ENCODE results near the gene RNF112. TPM values are rescaled to one million over a fixed set of nuclear protein-coding genes. Genes with fewer than 3 reads are reported as not detected.

The RNF112 gene
- total and polyA plus RNA-seq, 2 of the 13 experiments (the other 11 are each of a cell fraction or from before 2014, with no cell fraction given): 0.05 TPM; not detected in 1

DNA sequence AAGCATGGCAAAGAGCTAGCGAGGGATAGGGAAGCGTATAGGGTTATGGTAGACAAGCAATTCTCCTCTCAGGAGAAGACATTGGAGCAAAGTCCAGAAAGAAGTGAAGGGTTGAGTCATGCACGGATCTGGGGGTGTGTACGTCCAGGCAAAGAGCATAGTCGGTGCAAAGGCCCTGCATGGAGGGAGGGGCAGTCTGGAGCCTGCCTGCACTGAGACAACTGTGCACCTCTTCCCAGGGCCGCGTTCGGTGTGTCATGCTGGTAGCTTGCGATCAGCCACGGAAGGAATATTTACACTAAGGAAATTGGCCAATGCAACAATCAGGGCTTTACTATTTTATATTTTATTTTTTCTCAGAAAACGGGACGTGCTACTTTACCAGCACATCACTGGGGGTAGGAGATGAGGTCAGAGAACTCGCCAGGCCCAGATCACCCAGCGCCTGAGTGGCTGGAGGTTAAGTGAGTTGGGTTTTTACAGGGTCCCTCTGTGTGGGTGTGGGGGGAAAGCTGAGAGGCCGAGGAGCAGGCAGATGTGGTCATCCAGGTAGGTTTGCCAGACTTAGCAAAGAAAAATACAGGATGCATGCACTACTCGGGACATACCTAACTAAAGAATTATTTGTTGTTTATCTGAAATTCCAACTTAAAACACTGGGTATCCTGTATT is 41.8 kb upstream of the RNF112 start:
- intact Hi-C loops (cut with micrococcal nuclease; ENCODE audit: unreplicated experiment): no loop called here
- H3K4me3 ChIP-seq (replicated peaks in 1 of 3; ENCODE audit: insufficient read depth in 1 of 3, low read depth in 2 of 3, low read length in 3 of 3): no peak overlapping the region
- in situ Hi-C loops (cut with HindIII; ENCODE audit: extremely low pct_ligation_motif_present, low pct_unique_long_range_greater_than_20kb): loop anchor here (10.0 kb wide), 1 partner anchor 396 kb away; no protein-coding TSS in a partner anchor
- ATAC-seq: peak; percentile 60
- H3K79me2 ChIP-seq (ENCODE audit: insufficient read depth, low read length): no peaks in the 10 kb centered on the region
- POLR2A ChIA-PET: interaction anchor here (2.0 to 2.7 kb wide), 2 partner anchors 9 to 31 kb away, joined by 8 to 29 read pairs; partner anchors contain the start of gene MAPK7
- no peaks in the 10 kb centered on the region for H3K27me3 ChIP-seq (ENCODE audit: control insufficient read depth in 1 of 2, insufficient read depth in 2 of 2, low read length in 2 of 2)
- peak; percentile 43 for DNase-seq (ENCODE audit: low spot score)
- H3K27ac ChIP-seq (ENCODE audit: extremely low read length, insufficient read depth, low read length): peak overlapping the region; percentile 6
- H3K4me2 ChIP-seq (ENCODE audit: low read depth, low read length): peak overlapping the region; percentile 60
- no peak overlapping the region for H2AFZ ChIP-seq (ENCODE audit: low read length)
- no peaks in the 10 kb centered on the region for H4K20me1 ChIP-seq (ENCODE audit: insufficient read depth, low read length)
- WGBS (ENCODE audit: low lambda C conversion rate): 34% methylated on average over 15 of the region's 16 CpGs
- FAIRE-seq: peak; percentile 80
- no peaks in the 10 kb centered on the region for H3K9me3 ChIP-seq (ENCODE audit: low read length)
- H3K4me1 ChIP-seq (ENCODE audit: insufficient read depth, low read length): peaks cover 61% of the 10 kb centered on the region
- no peak overlapping the region for H3K9ac ChIP-seq (ENCODE audit: insufficient read depth, low read depth, low read length)
- H3K36me3 ChIP-seq (replicated peaks in 1 of 2; ENCODE audit: control insufficient read depth in 1 of 2, insufficient read depth in 2 of 2, low read length in 2 of 2): no peaks in the 10 kb centered on the region; a peak in 1 of 5 replicates
- BruUV-seq (replicated peaks): no TSS peak
- CTCF ChIA-PET (ENCODE audit: low intra/inter-chr PET ratio, low total read pairs): no interaction called here
- TF ChIP-seq DPF2 (CRISPR knock-in tag; IDR thresholded peaks at IDR 0.05; ENCODE audit: borderline replicate concordance, low read depth): 0 out of 2 replicates have a peak, but pooled peaks have one; percentile 21
- TF ChIP-seq XBP1 (CRISPR knock-in tag; IDR thresholded peaks at IDR 0.05): no peak
- TF ChIP-seq, protein P1, sequence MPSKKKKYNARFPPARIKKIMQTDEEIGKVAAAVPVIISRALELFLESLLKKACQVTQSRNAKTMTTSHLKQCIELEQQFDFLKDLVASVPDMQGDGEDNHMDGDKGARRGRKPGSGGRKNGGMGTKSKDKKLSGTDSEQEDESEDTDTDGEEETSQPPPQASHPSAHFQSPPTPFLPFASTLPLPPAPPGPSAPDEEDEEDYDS (CRISPR knock-in tag; IDR thresholded peaks at IDR 0.05): no peak
- no peak for TF ChIP-seq PITX1 (CRISPR knock-in tag; IDR thresholded peaks at IDR 0.05)
- TF ChIP-seq, protein P2, sequence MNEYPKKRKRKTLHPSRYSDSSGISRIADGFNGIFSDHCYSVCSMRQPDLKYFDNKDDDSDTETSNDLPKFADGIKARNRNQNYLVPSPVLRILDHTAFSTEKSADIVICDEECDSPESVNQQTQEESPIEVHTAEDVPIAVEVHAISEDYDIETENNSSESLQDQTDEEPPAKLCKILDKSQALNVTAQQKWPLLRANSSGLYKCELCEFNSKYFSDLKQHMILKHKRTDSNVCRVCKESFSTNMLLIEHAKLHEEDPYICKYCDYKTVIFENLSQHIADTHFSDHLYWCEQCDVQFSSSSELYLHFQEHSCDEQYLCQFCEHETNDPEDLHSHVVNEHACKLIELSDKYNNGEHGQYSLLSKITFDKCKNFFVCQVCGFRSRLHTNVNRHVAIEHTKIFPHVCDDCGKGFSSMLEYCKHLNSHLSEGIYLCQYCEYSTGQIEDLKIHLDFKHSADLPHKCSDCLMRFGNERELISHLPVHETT (CRISPR knock-in tag; conservative IDR thresholded peaks at IDR 0.05): no peak
- TF ChIP-seq CHD4 (IDR thresholded peaks at IDR 0.05; ENCODE audit: borderline replicate concordance, low read length): no peak
- TF ChIP-seq SMYD3 (CRISPR knock-in tag; IDR thresholded peaks at IDR 0.05): no peak
- TF ChIP-seq, protein P3, sequence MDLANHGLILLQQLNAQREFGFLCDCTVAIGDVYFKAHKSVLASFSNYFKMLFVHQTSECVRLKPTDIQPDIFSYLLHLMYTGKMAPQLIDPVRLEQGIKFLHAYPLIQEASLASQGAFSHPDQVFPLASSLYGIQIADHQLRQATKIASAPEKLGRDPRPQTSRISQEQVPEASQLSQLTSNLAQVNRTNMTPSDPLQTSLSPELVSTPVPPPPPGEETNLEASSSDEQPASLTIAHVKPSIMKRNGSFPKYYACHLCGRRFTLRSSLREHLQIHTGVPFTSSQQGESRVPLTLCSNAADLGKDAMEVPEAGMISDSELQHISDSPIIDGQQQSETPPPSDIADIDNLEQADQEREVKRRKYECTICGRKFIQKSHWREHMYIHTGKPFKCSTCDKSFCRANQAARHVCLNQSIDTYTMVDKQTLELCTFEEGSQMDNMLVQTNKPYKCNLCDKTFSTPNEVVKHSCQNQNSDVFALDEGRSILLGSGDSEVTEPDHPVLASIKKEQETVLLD (CRISPR knock-in tag; IDR thresholded peaks at IDR 0.05; ENCODE audit: low read depth): no peak
- TF ChIP-seq, protein P4, sequence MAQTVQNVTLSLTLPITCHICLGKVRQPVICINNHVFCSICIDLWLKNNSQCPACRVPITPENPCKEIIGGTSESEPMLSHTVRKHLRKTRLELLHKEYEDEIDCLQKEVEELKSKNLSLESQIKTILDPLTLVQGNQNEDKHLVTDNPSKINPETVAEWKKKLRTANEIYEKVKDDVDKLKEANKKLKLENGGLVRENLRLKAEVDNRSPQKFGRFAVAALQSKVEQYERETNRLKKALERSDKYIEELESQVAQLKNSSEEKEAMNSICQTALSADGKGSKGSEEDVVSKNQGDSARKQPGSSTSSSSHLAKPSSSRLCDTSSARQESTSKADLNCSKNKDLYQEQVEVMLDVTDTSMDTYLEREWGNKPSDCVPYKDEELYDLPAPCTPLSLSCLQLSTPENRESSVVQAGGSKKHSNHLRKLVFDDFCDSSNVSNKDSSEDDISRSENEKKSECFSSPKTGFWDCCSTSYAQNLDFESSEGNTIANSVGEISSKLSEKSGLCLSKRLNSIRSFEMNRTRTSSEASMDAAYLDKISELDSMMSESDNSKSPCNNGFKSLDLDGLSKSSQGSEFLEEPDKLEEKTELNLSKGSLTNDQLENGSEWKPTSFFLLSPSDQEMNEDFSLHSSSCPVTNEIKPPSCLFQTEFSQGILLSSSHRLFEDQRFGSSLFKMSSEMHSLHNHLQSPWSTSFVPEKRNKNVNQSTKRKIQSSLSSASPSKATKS (CRISPR knock-in tag; IDR thresholded peaks at IDR 0.05): no peak
- no peak for TF ChIP-seq ZFP36L2 (CRISPR knock-in tag; IDR thresholded peaks at IDR 0.05)
- TF ChIP-seq ZNF468 (CRISPR knock-in tag; IDR thresholded peaks at IDR 0.05): no peak
- TF ChIP-seq, protein P5, sequence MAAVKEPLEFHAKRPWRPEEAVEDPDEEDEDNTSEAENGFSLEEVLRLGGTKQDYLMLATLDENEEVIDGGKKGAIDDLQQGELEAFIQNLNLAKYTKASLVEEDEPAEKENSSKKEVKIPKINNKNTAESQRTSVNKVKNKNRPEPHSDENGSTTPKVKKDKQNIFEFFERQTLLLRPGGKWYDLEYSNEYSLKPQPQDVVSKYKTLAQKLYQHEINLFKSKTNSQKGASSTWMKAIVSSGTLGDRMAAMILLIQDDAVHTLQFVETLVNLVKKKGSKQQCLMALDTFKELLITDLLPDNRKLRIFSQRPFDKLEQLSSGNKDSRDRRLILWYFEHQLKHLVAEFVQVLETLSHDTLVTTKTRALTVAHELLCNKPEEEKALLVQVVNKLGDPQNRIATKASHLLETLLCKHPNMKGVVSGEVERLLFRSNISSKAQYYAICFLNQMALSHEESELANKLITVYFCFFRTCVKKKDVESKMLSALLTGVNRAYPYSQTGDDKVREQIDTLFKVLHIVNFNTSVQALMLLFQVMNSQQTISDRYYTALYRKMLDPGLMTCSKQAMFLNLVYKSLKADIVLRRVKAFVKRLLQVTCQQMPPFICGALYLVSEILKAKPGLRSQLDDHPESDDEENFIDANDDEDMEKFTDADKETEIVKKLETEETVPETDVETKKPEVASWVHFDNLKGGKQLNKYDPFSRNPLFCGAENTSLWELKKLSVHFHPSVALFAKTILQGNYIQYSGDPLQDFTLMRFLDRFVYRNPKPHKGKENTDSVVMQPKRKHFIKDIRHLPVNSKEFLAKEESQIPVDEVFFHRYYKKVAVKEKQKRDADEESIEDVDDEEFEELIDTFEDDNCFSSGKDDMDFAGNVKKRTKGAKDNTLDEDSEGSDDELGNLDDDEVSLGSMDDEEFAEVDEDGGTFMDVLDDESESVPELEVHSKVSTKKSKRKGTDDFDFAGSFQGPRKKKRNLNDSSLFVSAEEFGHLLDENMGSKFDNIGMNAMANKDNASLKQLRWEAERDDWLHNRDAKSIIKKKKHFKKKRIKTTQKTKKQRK (IDR thresholded peaks at IDR 0.05; ENCODE audit: low read length): no peak
- no peak for TF ChIP-seq ZNF543 (CRISPR knock-in tag; IDR thresholded peaks at IDR 0.05)
- 0 out of 2 replicates have a peak, but pooled peaks have one; percentile 33 for TF ChIP-seq PHF21A (CRISPR knock-in tag; IDR thresholded peaks at IDR 0.05)
- no peak for TF ChIP-seq ZNF331 (CRISPR knock-in tag; IDR thresholded peaks at IDR 0.05)
- no peak for TF ChIP-seq RNF2 (conservative IDR thresholded peaks at IDR 0.05; ENCODE audit: low read depth)

All from HepG2 (cell line).